Fibroblast of villous mesenchyme (primary cell): ENCODE results near the gene CTDSP1. TPM values are rescaled to one million over a fixed set of nuclear protein-coding genes. Genes with fewer than 3 reads are reported as not detected.
A peak's percentile ranks its signal among the peaks of the same experiment; 100 is the strongest.

ENCODE experiments used
- DNase-seq: peaks from one replicate; pipeline ENCODE4 v3.0.0-alpha.2; 2010; ENCODE audit warnings: low read depth
- H3K4me3 ChIP-seq: 2 replicates; pipeline ENCODE4 v1.5.1; 2011; ENCODE audit warnings: low read depth, mild to moderate bottlenecking, low read length
- total RNA-seq: library from RNA; depleted of rRNA; stranded (reverse); fragments of >200 nt; gene quantifications from 2 replicates; pipeline ENCODE4 v1.2.3, GENCODE V29; 2012
- TF ChIP-seq, protein P1 (sequence below): IDR thresholded peaks from 2 replicates; pipeline ENCODE4 v1.5.1; 2012; ENCODE audit warnings: low read depth, mild to moderate bottlenecking, low read length; ENCODE audit not compliant: insufficient read depth

Gene CTDSP1
- total RNA-seq, 1 donor = 66.9 TPM

DNA sequence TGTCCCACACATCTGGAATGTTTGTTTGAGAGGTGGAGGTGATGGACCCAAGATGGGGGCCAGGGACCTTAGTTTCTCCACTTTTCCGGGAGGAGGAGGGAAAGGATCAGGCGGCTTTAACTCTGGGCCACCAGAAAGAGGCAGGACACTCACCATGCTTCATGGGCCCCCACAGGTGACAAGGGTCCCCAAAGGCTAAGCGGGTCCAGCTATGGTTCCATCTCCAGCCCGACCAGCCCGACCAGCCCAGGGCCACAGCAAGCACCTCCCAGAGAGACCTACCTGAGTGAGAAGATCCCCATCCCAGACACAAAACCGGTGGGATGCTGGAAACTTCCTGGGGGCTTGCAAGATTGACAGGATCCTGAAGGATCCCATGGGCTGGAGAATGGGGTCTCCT is 16.9 kb upstream of the CTDSP1 start:
- TF ChIP-seq, protein P1, sequence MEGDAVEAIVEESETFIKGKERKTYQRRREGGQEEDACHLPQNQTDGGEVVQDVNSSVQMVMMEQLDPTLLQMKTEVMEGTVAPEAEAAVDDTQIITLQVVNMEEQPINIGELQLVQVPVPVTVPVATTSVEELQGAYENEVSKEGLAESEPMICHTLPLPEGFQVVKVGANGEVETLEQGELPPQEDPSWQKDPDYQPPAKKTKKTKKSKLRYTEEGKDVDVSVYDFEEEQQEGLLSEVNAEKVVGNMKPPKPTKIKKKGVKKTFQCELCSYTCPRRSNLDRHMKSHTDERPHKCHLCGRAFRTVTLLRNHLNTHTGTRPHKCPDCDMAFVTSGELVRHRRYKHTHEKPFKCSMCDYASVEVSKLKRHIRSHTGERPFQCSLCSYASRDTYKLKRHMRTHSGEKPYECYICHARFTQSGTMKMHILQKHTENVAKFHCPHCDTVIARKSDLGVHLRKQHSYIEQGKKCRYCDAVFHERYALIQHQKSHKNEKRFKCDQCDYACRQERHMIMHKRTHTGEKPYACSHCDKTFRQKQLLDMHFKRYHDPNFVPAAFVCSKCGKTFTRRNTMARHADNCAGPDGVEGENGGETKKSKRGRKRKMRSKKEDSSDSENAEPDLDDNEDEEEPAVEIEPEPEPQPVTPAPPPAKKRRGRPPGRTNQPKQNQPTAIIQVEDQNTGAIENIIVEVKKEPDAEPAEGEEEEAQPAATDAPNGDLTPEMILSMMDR = no peak
- DNase-seq = no peak
- H3K4me3 ChIP-seq = no peak overlapping the region

DNA sequence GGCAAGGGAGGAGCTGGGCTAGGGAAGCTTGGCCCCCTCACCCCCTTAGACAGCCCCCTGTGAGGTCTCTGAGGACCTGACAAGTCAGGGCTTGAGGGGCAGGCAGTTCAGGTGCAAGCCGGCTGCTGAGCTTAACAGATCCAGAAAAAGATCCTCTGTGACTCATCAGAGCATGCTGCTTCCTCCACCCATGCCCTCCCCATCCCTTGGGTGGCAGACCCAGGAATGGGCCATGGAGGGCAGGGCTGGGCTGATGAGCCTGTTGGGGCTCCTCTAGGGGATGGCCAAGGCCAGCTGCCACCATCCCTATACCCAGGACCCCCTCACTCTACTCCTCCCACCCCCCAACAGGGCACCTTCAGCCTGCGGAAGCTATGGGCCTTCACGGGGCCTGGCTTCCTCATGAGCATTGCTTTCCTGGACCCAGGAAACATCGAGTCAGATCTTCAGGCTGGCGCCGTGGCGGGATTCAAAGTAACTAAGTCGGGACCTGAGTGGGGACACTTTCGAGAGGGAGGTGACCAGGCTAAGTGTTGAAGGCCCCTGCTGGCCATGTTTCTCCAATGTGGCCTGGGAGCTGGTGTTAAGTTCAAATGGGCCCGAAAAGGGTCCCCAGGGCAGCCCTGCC is 15.7 kb upstream of the CTDSP1 start:
- DNase-seq = no peak
- TF ChIP-seq, protein P1 = no peak

DNA sequence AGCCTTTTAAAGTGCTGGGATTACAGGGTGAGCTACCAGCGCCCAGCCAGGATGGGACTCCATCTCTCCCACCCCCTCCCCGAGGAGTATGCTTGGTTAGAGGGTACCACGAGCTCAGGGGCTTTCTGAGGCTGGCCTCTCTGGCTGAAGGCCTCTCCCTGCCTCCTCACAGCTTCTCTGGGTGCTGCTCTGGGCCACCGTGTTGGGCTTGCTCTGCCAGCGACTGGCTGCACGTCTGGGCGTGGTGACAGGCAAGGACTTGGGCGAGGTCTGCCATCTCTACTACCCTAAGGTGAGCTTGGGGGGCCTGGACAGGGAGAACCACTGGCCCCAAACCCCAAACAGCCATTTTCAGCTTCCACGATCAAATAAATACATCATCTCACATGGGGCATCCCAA is 14.7 kb upstream of the CTDSP1 start:
- DNase-seq = no peak
- H3K4me3 ChIP-seq = no peak overlapping the region
- TF ChIP-seq, protein P1 = no peak

More for the DNA sequence above, 15.7 kb upstream of the CTDSP1 start:
- H3K4me3 ChIP-seq = no peak overlapping the region

DNA sequence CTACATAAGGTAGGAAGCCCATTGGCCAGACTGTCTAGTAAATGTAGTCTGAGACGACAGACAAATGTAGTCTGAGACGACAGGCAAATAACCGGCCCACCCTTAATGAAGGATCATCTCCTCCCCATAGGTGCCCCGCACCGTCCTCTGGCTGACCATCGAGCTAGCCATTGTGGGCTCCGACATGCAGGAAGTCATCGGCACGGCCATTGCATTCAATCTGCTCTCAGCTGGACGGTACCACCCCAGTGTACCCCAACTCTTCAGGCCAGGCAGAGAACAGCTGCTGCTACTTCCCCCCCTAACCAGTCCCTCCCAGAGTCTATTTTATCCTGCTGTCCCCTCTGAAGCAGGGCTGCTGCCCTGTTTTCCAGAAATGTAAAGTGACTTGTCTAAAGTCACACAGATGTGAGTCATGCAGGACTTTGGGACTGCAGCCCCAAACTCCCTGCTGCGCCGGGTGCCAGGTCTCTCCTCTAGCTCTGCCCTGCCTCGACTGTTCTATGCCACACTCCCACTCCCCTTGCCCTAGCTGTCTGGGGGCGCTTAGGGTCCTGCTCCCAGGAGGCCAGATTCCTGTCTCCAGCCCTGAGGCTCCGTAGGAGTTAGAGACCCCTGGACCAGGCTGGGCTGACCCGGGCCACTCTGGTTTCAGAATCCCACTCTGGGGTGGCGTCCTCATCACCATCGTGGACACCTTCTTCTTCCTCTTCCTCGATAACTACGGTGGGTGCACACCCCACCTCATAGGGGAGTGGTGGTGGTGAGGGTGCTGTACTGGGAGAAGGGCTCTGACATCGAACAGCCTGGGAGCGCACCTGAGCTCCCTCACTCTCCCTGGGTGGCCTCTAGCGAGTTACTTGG is 12.9 kb upstream of the CTDSP1 start:
- H3K4me3 ChIP-seq = no peak overlapping the region
- TF ChIP-seq, protein P1 = no peak
- no peak for DNase-seq

DNA sequence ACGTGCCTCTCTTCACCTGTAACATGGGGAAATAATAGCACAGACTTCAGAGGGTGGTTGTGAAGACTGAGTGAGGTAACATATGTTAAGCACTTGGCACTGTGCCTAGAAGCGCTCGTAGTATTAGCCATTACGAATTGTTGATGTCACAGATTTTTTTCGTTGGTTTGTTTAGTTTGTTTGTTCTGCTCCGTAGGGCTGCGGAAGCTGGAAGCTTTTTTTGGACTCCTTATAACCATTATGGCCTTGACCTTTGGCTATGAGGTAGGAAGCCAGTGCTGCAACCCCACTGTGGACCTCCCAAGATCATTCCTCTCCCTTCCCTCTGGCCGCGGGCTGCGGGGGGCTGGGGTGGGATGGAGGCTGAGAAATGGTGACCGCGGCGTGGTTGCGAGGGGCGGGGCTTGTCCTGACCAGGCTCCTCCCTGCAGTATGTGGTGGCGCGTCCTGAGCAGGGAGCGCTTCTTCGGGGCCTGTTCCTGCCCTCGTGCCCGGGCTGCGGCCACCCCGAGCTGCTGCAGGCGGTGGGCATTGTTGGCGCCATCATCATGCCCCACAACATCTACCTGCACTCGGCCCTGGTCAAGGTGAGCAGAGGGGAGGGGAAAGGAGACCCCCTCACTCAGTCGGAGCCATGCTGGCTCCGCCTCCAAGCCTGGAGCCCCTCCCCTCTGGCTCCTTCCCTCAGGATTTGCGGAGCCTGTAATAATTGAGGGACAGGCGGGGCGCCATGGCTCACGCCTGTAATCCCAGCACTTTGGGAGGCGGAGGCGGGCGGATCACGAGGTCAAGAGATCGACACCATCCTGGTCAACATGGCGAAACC is 12.1 kb upstream of the CTDSP1 start:
- peak; percentile 88 for DNase-seq
- TF ChIP-seq, protein P1 = no peak
- H3K4me3 ChIP-seq = peak overlapping the region; percentile 44

DNA sequence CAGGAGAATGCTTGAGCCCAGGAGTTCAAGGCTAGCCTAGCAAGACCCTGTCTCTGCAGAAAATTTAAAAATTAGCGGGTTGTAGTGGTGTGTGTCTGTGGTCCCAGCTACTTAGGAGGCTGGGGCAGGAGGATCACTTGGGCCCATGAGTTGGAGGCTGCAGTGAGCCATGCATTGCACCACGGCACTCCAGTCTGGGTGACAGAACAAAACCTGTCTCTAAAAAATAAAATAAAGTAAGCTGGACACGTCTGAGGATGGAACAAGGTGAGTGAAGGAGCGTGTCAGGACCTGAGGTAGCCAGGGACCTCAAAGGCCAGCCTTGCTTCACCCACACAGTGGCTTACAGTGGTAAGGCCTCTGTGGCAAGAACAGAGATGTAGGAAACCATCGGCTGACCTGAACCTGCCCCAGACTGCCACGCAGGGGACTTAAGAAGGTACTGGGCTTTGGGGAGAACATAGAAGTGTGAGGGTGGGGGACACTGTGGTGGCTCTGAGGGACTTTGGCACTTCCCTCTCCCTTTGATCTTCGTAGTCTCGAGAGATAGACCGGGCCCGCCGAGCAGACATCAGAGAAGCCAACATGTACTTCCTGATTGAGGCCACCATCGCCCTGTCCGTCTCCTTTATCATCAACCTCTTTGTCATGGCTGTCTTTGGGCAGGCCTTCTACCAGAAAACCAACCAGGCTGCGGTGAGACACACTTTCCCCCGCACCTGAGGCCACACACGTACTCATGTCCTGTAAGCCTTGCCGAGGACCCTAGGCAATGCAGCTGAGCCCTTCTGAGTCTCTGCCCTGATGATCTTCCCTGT is 10.1 kb upstream of the CTDSP1 start:
- TF ChIP-seq, protein P1 = no peak
- no peak overlapping the region for H3K4me3 ChIP-seq
- DNase-seq = no peak
